Upper lobe of right lung (tissue), 1 donor: ENCODE data around the gene WDR81. TPM values are rescaled to one million over a fixed set of nuclear protein-coding genes. Genes with fewer than 3 reads are reported as not detected.

Experiments
- ATAC-seq: fragments of 200-7000 bp; cut with Tn5 transposase; one replicate; pipeline ENCODE4 v1.9.1; 2020; ENCODE audit warnings: mild to moderate bottlenecking, moderate library complexity
- DNase-seq: peaks from one replicate; pipeline ENCODE4 v3.0.0-alpha.2; 2020
- H3K27ac ChIP-seq: fragments of 200-600 bp; one replicate; pipeline ENCODE4 v1.8.0; 2022
- H3K27me3 ChIP-seq: fragments of 200-600 bp; one replicate; pipeline ENCODE4 v1.8.0; 2022; ENCODE audit warnings: mild to moderate bottlenecking
- H3K36me3 ChIP-seq: fragments of 200-600 bp; one replicate; pipeline ENCODE4 v1.8.0; 2022
- H3K4me1 ChIP-seq: fragments of 200-600 bp; one replicate; pipeline ENCODE4 v1.8.0; 2022
- H3K4me3 ChIP-seq: fragments of 200-600 bp; one replicate; pipeline ENCODE4 v1.8.0; 2022; ENCODE audit warnings: mild to moderate bottlenecking
- H3K9me3 ChIP-seq: fragments of 200-600 bp; one replicate; pipeline ENCODE4 v1.8.0; 2022
- intact Hi-C: fragments of 100-400 bp; cut with DNase I; formaldehyde crosslinking; loops from one replicate; pipeline ENCODE4 v1.11.0; 2022
- total RNA-seq: library from RNA; stranded (reverse); fragmentation: NEBNext Ultra II Directional; extraction: Animal tissue kit (Norgen Biotek cat#: 25700); gene quantifications from one replicate; pipeline ENCODE4 v1.2.1, GENCODE V29; 2021
- TF ChIP-seq, protein P1 (sequence below): fragments of 200-600 bp; IDR thresholded peaks from one replicate; pipeline ENCODE4 v1.8.0; 2022; ENCODE audit warnings: antibody characterized with exemption
- donor health status: DM: no; HTN: yes; CAD: no; lungs with severe emphysema.

The WDR81 gene
- total RNA-seq, 1 donor from 2014 or later, result 43.9 TPM

DNA sequence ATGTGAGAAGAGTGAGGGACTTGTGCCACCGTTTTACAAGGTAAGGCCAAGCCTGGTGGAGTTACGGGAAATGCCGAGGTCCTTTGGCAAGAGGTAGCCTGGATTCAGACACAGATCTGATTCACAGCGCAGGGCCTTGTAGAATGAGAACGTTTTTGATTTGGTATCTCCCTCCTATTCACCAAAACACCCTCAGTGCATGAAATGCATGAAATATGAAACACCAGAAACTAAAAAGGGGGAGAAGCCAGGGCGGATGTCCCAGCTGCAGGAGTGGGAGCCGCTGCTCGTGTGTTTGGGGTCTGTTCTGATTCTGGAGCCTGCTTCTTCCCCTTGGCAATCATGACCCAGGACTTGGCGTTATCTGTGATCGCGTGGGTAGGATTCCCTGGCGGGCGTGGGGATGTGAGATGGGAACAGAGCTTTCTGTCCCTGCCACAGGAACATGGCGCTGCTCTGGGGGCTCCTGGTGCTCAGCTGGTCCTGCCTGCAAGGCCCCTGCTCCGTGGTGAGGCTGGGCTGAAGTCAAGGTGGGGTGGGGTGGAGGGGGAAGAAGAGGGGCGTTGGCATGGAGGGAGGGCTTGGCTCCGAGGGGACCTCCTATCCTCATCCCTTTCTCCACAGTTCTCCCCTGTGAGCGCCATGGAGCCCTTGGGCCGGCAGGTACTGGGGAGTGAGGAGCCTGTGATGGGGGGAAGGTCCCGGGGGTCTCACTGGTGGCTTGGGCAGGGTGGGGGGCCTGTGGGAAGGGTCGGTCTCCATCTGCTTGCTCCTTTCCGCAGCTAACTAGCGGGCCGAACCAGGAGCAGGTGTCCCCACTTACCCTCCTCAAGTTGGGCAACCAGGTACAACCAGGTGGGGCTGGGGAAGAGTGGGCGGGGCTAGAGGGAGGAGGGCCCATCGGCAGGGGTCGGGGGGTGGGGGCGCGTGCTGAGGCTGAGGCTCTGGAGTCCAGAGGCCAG, 20.3 kb downstream of the WDR81 start:
- DNase-seq (no peak), ATAC-seq (no peak)
- intact Hi-C loops, result no loop called here
- no peak overlapping the region for H3K4me3 ChIP-seq
- H3K9me3 ChIP-seq, result no peaks in the 10 kb centered on the region
- H3K4me1 ChIP-seq, result peaks cover 18% of the 10 kb centered on the region
- H3K36me3 ChIP-seq, result no peaks in the 10 kb centered on the region
- no peak overlapping the region for H3K27ac ChIP-seq
- H3K27me3 ChIP-seq, result no peaks in the 10 kb centered on the region
- TF ChIP-seq, protein P1, sequence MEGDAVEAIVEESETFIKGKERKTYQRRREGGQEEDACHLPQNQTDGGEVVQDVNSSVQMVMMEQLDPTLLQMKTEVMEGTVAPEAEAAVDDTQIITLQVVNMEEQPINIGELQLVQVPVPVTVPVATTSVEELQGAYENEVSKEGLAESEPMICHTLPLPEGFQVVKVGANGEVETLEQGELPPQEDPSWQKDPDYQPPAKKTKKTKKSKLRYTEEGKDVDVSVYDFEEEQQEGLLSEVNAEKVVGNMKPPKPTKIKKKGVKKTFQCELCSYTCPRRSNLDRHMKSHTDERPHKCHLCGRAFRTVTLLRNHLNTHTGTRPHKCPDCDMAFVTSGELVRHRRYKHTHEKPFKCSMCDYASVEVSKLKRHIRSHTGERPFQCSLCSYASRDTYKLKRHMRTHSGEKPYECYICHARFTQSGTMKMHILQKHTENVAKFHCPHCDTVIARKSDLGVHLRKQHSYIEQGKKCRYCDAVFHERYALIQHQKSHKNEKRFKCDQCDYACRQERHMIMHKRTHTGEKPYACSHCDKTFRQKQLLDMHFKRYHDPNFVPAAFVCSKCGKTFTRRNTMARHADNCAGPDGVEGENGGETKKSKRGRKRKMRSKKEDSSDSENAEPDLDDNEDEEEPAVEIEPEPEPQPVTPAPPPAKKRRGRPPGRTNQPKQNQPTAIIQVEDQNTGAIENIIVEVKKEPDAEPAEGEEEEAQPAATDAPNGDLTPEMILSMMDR, result no peak

GRCh38 chr17:1745513-1746020, 21.1 kb downstream of the WDR81 start:
- no peak overlapping the region for H3K4me3 ChIP-seq
- TF ChIP-seq, protein P1, result no peak
- H3K4me1 ChIP-seq, result peaks cover 21% of the 10 kb centered on the region
- intact Hi-C loops, result no loop called here
- no peaks in the 10 kb centered on the region for H3K36me3 ChIP-seq
- DNase-seq (no peak), ATAC-seq (no peak)
- no peaks in the 10 kb centered on the region for H3K27me3 ChIP-seq
- H3K27ac ChIP-seq, result no peak overlapping the region
- H3K9me3 ChIP-seq, result no peaks in the 10 kb centered on the region

GRCh38 chr17:1746975-1747543, 22.6 kb downstream of the WDR81 start:
- ATAC-seq (peak; percentile 92), DNase-seq (peak; percentile 94)
- H3K27ac ChIP-seq, result peak overlapping the region; percentile 78
- peaks cover 36% of the 10 kb centered on the region for H3K4me1 ChIP-seq
- H3K27me3 ChIP-seq, result no peaks in the 10 kb centered on the region
- TF ChIP-seq, protein P1, result no peak
- intact Hi-C loops, result no loop called here
- H3K4me3 ChIP-seq, result no peak overlapping the region
- no peaks in the 10 kb centered on the region for H3K9me3 ChIP-seq
- no peaks in the 10 kb centered on the region for H3K36me3 ChIP-seq

- DNase-seq, result peak; percentile 79
- H3K27ac ChIP-seq, result peak overlapping the region; percentile 82
- H3K4me1 ChIP-seq, result peaks cover 39% of the 10 kb centered on the region
- H3K27me3 ChIP-seq, result no peaks in the 10 kb centered on the region
- no peak overlapping the region for H3K4me3 ChIP-seq
- TF ChIP-seq, protein P1, result no peak
- H3K9me3 ChIP-seq, result no peaks in the 10 kb centered on the region
- intact Hi-C loops, result no loop called here
- peak; percentile 18 for ATAC-seq
- no peaks in the 10 kb centered on the region for H3K36me3 ChIP-seq
Measured at GRCh38 chr17:1750628-1751027, 26.1 kb downstream of the WDR81 start.

DNA sequence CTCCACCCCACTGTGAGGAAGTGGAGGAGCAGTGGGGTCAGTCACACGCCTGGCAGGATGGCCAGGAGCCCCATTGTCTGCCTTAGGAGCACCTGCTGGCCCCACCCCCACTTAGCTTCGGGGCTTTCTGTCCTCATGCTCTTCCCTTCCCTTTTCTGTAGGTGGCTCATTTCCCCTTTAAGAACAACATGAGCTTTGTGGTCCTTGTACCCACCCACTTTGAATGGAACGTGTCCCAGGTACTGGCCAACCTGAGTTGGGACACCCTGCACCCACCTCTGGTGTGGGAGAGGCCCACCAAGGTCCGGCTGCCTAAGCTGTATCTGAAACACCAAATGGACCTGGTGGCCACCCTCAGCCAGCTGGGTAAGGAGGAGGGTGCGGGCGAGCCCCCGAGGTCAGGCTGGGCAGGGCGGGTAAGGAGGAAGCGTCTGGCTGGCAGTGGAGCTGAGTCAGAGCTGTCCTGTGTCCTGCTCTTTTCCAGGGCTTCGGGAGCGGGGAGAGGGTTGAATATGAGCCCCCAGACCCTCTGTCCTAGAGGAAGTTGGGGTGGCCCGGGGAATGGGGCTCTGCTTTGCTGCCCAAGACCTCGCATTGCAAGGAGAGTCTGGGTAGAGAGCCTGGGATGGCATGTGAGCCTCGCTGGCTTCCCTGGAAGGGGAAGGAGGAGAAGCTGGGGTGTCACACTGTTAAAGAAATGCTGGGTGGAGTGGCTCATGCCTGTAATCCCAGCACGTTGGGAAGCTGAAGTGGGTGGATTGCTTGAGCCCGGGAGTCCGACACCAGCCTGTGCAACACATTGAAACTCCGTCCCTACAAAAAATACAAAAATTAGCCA, 28.1 kb downstream of the WDR81 start:
- H3K4me1 ChIP-seq, result peaks cover 22% of the 10 kb centered on the region
- H3K27ac ChIP-seq, result peak overlapping the region; percentile 82
- peak overlapping the region; percentile 37 for H3K4me3 ChIP-seq
- no peaks in the 10 kb centered on the region for H3K27me3 ChIP-seq
- ATAC-seq (peak; percentile 76), DNase-seq (peak; percentile 89)
- TF ChIP-seq, protein P1, result peak; percentile 7
- no peaks in the 10 kb centered on the region for H3K9me3 ChIP-seq
- intact Hi-C loops, result no loop called here
- H3K36me3 ChIP-seq, result no peaks in the 10 kb centered on the region
